Diencephalon (tissue), 1 donor: ENCODE measurements around the gene MRAP. TPM values are rescaled to one million over a fixed set of nuclear protein-coding genes. Genes with fewer than 3 reads are reported as not detected.

ENCODE experiments used
- total RNA-seq: library from RNA; depleted of rRNA; stranded (reverse); fragments of >200 nt; gene quantifications from one replicate; pipeline ENCODE4 v1.2.3, GENCODE V29; 2014

MRAP gene
- total RNA-seq, result not detected

DNA sequence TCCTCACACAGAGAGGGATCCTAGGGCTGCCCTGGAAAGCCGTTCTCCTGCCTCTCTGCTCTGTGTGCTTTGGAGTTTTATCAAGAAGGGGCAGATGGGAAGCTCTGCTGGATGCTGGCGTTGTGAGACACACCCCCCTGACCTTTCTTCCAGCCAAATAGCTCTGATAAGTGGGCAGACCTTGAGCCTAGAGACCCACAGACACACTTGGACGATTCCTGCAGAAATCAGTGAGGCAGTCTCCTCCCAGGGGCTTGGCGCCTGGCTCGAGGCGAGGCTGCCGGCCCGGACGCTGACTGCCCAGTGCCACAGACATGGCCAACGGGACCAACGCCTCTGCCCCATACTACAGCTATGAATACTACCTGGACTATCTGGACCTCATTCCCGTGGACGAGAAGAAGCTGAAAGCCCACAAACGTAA, at the start of gene MRAP:
Gene MRAP (plus strand): TSS at position 198 of the 424 bp plus-strand sequence. CDS start 117 bp downstream, at position 315.

DNA sequence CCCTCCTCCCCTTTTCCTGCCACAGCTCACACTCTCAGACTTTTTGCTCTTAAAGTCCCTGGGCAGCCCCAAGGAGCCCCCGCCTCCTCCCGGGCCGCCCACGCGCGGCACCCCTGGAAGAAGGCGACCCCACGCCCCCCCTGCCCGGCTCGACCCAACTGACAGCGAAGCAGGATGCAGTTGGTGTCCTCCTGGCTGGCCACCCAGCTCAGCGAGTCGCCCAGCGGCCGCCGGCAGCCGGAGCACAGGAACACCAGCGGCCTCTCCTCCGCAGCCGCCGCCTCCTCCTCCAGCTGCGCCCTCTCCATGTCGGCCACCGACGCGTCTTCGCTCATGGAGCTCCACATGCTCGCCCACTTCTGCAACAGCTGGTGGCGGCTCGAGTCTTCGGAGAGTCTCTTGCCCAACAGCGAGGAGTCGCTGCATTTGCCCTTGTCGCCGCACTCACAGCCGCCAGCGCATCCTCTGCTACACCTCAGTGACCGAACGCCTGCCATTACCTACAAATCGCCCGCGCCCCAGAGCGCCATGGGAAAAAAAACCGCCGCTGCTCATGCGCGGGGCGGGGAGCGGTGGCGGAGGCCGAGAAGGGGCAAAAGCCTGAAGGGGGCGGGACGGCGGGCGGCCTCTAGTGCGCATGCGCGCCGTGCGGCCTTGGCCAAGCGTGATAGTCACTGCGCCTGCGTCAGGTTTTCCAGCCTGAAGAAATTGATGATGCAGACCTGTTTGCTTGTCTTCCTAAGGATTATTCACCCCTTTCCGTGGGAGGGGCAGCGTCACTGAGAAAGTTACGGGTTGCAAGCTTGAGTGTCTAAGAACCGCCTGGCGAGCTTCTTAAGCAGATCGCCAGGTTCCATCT, 19.9 kb upstream of the MRAP start, which contains the start of gene MIS18A:
Gene MIS18A (minus strand): TSS at position 532 of the 859 bp plus-strand sequence. CDS start 35 bp downstream, at position 497.

Other genes starting within 250 kb of the MRAP start
- gene MIS18A, start 19.8 kb upstream of the MRAP start, total RNA-seq, result 7.4 TPM
- 16.6 TPM for gene URB1, start 94.2 kb downstream of the MRAP start, total RNA-seq
- 2.1 TPM for gene EVA1C, start 113.9 kb downstream of the MRAP start, total RNA-seq